Smooth muscle cell (in vitro differentiated cells): ENCODE measurements around the gene GGCX. TPM values are rescaled to one million over a fixed set of nuclear protein-coding genes. Genes with fewer than 3 reads are reported as not detected.
"Not testable (repeated sequence)": the region's sequence is repeated elsewhere in the genome, so short reads cannot be mapped to it uniquely, and the experiment has no call there.

Source experiments
- DNase-seq: peaks from one replicate; lab custom pipeline; 2025; ENCODE audit not compliant: unreplicated experiment; lab: John Stamatoyannopoulos, UW
- H2AFZ ChIP-seq: fragments of 200-600 bp; sonication (generic); 2 replicates; pipeline ENCODE4 v1.6.0; 2016; ENCODE audit warnings: antibody characterized with exemption, low read depth, mild to moderate bottlenecking
- H3F3A ChIP-seq: fragments of 200-600 bp; sonication (generic); 2 replicates; pipeline ENCODE4 v1.6.0; 2017; ENCODE audit warnings: antibody characterized with exemption, low read depth
- H3K27ac ChIP-seq: fragments of 200-600 bp; sonication (generic); 2 replicates; pipeline ENCODE4 v1.5.1; 2016; ENCODE audit warnings: low read depth, mild to moderate bottlenecking
- H3K27me3 ChIP-seq: fragments of 200-600 bp; sonication (generic); 2 replicates; pipeline ENCODE4 v1.6.1; 2016; ENCODE audit warnings: low read depth, mild to moderate bottlenecking
- H3K36me3 ChIP-seq: fragments of 200-600 bp; sonication (generic); 2 replicates; pipeline ENCODE4 v1.5.1; 2016; ENCODE audit warnings: low read depth
- H3K4me1 ChIP-seq: fragments of 200-600 bp; sonication (generic); 2 replicates; pipeline ENCODE4 v1.5.1; 2016; ENCODE audit warnings: low read depth
- H3K4me2 ChIP-seq: fragments of 200-600 bp; sonication (generic); 2 replicates; pipeline ENCODE4 v1.6.0; 2016; ENCODE audit warnings: mild to moderate bottlenecking
- H3K4me3 ChIP-seq: fragments of 200-600 bp; sonication (generic); 2 replicates; pipeline ENCODE4 v1.5.1; 2016; ENCODE audit warnings: mild to moderate bottlenecking
- H3K79me2 ChIP-seq: fragments of 200-600 bp; sonication (generic); 2 replicates; pipeline ENCODE4 v1.6.0; 2016; ENCODE audit warnings: low read depth, mild to moderate bottlenecking
- H3K9ac ChIP-seq: fragments of 200-600 bp; sonication (generic); 2 replicates; pipeline ENCODE4 v1.6.0; 2016; ENCODE audit warnings: low read depth
- H3K9me3 ChIP-seq: fragments of 200-600 bp; sonication (generic); replicated peaks from 2 replicates; pipeline ENCODE4 v1.5.1; 2016; ENCODE audit warnings: low read depth
- H4K20me1 ChIP-seq: fragments of 200-600 bp; sonication (generic); 2 replicates; pipeline ENCODE4 v1.6.0; 2016; ENCODE audit warnings: low read depth
- CTCF ChIP-seq: fragments of 200-600 bp; sonication (generic); IDR thresholded peaks from 2 replicates; pipeline ENCODE4 v1.5.1; 2017; ENCODE audit warnings: borderline replicate concordance, mild to moderate bottlenecking, antibody characterized with exemption; ENCODE audit not compliant: insufficient read depth, poor library complexity, severe bottlenecking
- WGBS: methylation state at CpG from one replicate; pipeline ENCODE4 v1.1.7; 2016; ENCODE audit warnings: low lambda C conversion rate; 5-methylcytosine and 5-hydroxymethylcytosine counted together
- polyA plus RNA-seq: library from polyadenylated mRNA; unstranded; fragments of >200 nt; fragmentation: Nextera tagmentation; extraction: Ambion mirVana; gene quantifications from 2 replicates; pipeline ENCODE4 v1.2.1, GENCODE V29; 2016
- total RNA-seq: library from RNA; depleted of rRNA; stranded (reverse); fragments of >200 nt; gene quantifications from 2 replicates; pipeline ENCODE4 v1.2.3, GENCODE V29; 2014

The GGCX gene
- total and polyA plus RNA-seq, 2 experiments from 2014 or later, result 44.5 to 83.2 TPM

GRCh38 chr2:85547089-85547858, 14.0 kb downstream of the GGCX start:
- Histone ChIP-seq H3K79me2 (peaks cover 10% of the 10 kb centered on the region), H3K27ac (peak overlapping the region; percentile 21), H3F3A (peaks cover 60% of the 10 kb centered on the region), H3K36me3 (peaks cover 10% of the 10 kb centered on the region), H3K4me3 (no peak overlapping the region), H3K4me1 (peaks cover under 1% of the 10 kb centered on the region), H4K20me1 (peaks cover 49% of the 10 kb centered on the region), H3K27me3 (no peaks in the 10 kb centered on the region), H2AFZ (no peak overlapping the region), H3K9ac (no peak overlapping the region), H3K9me3 (no peaks in the 10 kb centered on the region), H3K4me2 (no peak overlapping the region)
- TF ChIP-seq CTCF, result no peak
- WGBS, result 85% methylated on average over 1 of the region's 1 CpG
- DNase-seq, result no peak

GRCh38 chr2:85545780-85546240, 15.5 kb downstream of the GGCX start:
- Histone ChIP-seq H3K4me2 (no peak overlapping the region), H3K79me2 (peaks cover 25% of the 10 kb centered on the region), H3K4me3 (no peak overlapping the region), H3K36me3 (peaks cover 19% of the 10 kb centered on the region), H2AFZ (no peak overlapping the region), H3K9me3 (no peaks in the 10 kb centered on the region), H3K27ac (peak overlapping the region; percentile 32), H3K27me3 (no peaks in the 10 kb centered on the region), H4K20me1 (peaks cover 63% of the 10 kb centered on the region), H3K4me1 (peaks cover 15% of the 10 kb centered on the region), H3K9ac (no peak overlapping the region), H3F3A (peaks cover 73% of the 10 kb centered on the region)
- DNase-seq, result no peak
- 87% methylated on average over 5 of the region's 5 CpGs for WGBS
- no peak for TF ChIP-seq CTCF

GRCh38 chr2:85544915-85545779, 16.1 kb downstream of the GGCX start:
- H3K4me2 ChIP-seq, H3K9me3 ChIP-seq, H3K9ac ChIP-seq, H2AFZ ChIP-seq, H3K4me3 ChIP-seq, H3K27me3 ChIP-seq, DNase-seq: not testable (repeated sequence)
- Histone ChIP-seq H4K20me1 (peaks cover 70% of the 10 kb centered on the region), H3K27ac (peak overlapping the region; percentile 32), H3K4me1 (peaks cover 21% of the 10 kb centered on the region), H3K36me3 (peaks cover 19% of the 10 kb centered on the region), H3K79me2 (peaks cover 32% of the 10 kb centered on the region), H3F3A (peaks cover 74% of the 10 kb centered on the region)
- WGBS, result 85% methylated on average over 5 of the region's 5 CpGs

- H3K79me2 ChIP-seq, result peaks cover 40% of the 10 kb centered on the region
- peaks cover 74% of the 10 kb centered on the region for H4K20me1 ChIP-seq
- peaks cover 71% of the 10 kb centered on the region for H3F3A ChIP-seq
- DNase-seq, H3K4me2 ChIP-seq, H3K27me3 ChIP-seq, H2AFZ ChIP-seq, H3K9me3 ChIP-seq, H3K9ac ChIP-seq, H3K4me3 ChIP-seq: not testable (repeated sequence)
- H3K27ac ChIP-seq, result peak overlapping the region; percentile 29
- H3K4me1 ChIP-seq, result peaks cover 21% of the 10 kb centered on the region
- WGBS, result 94% methylated on average over 3 of the region's 3 CpGs
- H3K36me3 ChIP-seq, result peaks cover 19% of the 10 kb centered on the region
Measured at GRCh38 chr2:85544254-85544691, 17.0 kb downstream of the GGCX start.
